C4-2B (cell line): ENCODE data around the gene MTHFS.

Source experiments
- ZFX ChIP-seq: fragments of 450-650 bp; IDR thresholded peaks from 2 replicates; pipeline ENCODE4 v1.6.1; 2017
- TF ChIP-seq, protein P1 (sequence below): fragments of 450-650 bp; conservative IDR thresholded peaks from 2 replicates; pipeline ENCODE4 v1.5.1; 2017; ENCODE audit warnings: mild to moderate bottlenecking

DNA sequence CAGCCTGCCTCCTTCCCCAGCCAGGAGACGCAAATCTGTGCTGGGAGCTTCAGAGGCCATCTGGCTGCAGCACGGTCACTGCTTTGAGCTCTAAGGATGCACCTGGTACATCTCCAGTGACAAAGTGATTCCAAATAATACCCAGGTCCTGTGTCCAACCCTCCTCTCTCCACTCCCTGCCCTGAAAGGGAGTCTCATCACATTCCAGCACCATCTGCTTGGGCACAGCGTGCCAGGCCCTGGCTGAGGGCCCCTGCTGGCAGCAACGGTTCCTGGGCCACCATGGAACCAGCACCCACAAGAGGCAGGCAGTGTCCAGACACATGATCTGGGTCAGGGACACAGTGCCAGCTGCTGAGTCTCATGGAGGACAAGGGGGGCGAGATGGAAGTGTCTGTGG is 81.3 kb downstream of the MTHFS start:
- TF ChIP-seq, protein P1, sequence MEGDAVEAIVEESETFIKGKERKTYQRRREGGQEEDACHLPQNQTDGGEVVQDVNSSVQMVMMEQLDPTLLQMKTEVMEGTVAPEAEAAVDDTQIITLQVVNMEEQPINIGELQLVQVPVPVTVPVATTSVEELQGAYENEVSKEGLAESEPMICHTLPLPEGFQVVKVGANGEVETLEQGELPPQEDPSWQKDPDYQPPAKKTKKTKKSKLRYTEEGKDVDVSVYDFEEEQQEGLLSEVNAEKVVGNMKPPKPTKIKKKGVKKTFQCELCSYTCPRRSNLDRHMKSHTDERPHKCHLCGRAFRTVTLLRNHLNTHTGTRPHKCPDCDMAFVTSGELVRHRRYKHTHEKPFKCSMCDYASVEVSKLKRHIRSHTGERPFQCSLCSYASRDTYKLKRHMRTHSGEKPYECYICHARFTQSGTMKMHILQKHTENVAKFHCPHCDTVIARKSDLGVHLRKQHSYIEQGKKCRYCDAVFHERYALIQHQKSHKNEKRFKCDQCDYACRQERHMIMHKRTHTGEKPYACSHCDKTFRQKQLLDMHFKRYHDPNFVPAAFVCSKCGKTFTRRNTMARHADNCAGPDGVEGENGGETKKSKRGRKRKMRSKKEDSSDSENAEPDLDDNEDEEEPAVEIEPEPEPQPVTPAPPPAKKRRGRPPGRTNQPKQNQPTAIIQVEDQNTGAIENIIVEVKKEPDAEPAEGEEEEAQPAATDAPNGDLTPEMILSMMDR, result no peak
- no peak for TF ChIP-seq ZFX
